Measurements from ENCODE around the gene CAMTA1.

CAMTA1 gene

DNA sequence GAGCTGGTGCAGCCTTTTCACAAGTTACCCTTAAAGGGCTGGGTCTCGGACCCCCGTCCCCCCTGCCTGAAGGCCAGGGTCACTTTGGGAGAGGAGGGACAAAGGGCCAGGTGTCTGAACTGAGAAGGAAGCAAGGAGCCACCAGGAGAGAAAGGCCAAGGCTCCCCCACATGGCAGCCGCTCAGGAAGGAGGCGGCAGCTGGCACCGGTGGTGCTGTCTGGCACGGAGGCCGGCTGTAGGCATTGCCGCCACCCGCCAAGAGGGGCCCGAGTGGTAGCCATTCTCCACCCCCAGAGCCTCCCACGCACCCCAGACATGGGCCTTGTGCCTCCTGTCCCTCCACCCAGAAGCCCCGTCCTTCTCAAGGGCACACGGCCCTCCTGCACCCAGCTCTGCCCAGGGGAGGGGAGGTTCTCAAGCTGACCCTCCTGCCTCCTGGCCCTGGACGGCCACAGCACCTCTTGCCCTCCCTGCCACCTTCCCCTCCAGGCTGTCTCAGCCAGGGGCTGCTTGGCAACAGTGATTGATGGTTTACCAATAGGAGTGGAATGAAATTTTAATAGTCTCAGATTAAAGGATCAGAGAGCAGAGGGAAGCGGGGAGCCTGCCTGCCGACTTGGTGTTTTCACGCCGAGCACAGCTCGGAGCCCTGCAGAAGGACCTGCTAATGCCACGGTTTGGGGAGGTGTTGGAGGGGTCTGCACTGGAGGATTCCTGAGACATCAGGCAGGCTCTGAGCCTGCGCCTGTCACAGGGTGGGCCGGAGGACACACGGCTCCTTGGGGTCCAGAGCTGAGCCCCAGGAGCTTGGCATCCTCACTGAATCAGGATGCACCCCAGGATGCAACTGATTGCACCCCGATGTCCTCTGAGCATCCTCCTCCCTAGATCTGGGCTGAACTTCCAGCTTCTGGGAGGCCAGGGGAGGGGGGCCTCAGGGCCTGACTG, 773.9 kb downstream of the CAMTA1 start:
- no peaks in the 10 kb centered on the region for H3K4me1 ChIP-seq (ENCODE audit: control insufficient read depth in 5 of 5, insufficient read depth in 5 of 5, low read length in 5 of 5)
- H3K9me3 ChIP-seq (ENCODE audit: control insufficient read depth in 5 of 5, low read length in 5 of 5), result peaks cover 0 to 4% (median 3%) of the 10 kb centered on the region in 5 donors
- H3K36me3 ChIP-seq (ENCODE audit: control insufficient read depth in 5 of 5, insufficient read depth in 5 of 5, low read length in 5 of 5), result no peaks in the 10 kb centered on the region
- peaks cover 0 to 16% (median 7%) of the 10 kb centered on the region in 5 donors for H3K27me3 ChIP-seq (ENCODE audit: control insufficient read depth in 5 of 5, insufficient read depth in 4 of 5, low read length in 5 of 5)
- no peak overlapping the region for H3K4me3 ChIP-seq (ENCODE audit: low read depth in 1 of 5, low read length in 5 of 5)
- H3K9ac ChIP-seq (ENCODE audit: low read length in 5 of 5), result no peak overlapping the region
- no peak overlapping the region for H3K27ac ChIP-seq (ENCODE audit: low read depth, low read length)

DNA sequence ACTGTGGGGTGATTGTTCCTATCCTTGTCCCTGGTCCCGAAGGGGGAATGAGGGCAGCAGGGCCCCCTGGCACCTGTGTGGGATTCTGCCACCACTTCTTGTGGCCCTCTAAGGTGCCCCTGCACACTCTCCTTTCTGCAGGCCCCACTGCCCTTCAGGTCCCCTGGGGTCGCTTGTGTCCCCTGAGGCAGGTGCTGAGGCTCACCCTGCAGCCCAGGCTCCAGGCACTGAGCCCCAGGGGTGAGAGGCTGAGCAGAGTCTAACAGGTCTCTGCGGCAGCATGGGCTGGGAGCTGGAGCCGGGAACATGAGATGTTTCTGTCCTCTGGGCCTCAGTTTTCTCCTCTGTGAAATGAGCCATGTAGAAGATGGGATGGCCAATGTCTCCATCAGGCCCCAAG, 774.9 kb downstream of the CAMTA1 start:
- H3K4me1 ChIP-seq (ENCODE audit: control insufficient read depth in 5 of 5, insufficient read depth in 5 of 5, low read length in 5 of 5), result no peaks in the 10 kb centered on the region
- peaks cover 0 to 15% (median 9%) of the 10 kb centered on the region in 5 donors for H3K27me3 ChIP-seq (ENCODE audit: control insufficient read depth in 5 of 5, insufficient read depth in 4 of 5, low read length in 5 of 5)
- H3K9me3 ChIP-seq (ENCODE audit: control insufficient read depth in 5 of 5, low read length in 5 of 5), result no peaks in the 10 kb centered on the region
- H3K4me3 ChIP-seq (ENCODE audit: low read depth in 1 of 5, low read length in 5 of 5), result no peak overlapping the region
- H3K36me3 ChIP-seq (ENCODE audit: control insufficient read depth in 5 of 5, insufficient read depth in 5 of 5, low read length in 5 of 5), result no peaks in the 10 kb centered on the region
- no peak overlapping the region for H3K9ac ChIP-seq (ENCODE audit: low read length in 5 of 5)
- no peak overlapping the region for H3K27ac ChIP-seq (ENCODE audit: low read depth, low read length)

GRCh38 chr1:7560601-7561181, 775.4 kb downstream of the CAMTA1 start:
- no peaks in the 10 kb centered on the region for H3K4me1 ChIP-seq (ENCODE audit: control insufficient read depth in 5 of 5, insufficient read depth in 5 of 5, low read length in 5 of 5)
- H3K27ac ChIP-seq (ENCODE audit: low read depth, low read length), result no peak overlapping the region
- H3K4me3 ChIP-seq (ENCODE audit: low read depth in 1 of 5, low read length in 5 of 5), result no peak overlapping the region
- H3K9me3 ChIP-seq (ENCODE audit: control insufficient read depth in 5 of 5, low read length in 5 of 5), result no peaks in the 10 kb centered on the region
- H3K36me3 ChIP-seq (ENCODE audit: control insufficient read depth in 5 of 5, insufficient read depth in 5 of 5, low read length in 5 of 5), result no peaks in the 10 kb centered on the region
- H3K9ac ChIP-seq (ENCODE audit: low read length in 5 of 5), result no peak overlapping the region
- H3K27me3 ChIP-seq (ENCODE audit: control insufficient read depth in 5 of 5, insufficient read depth in 4 of 5, low read length in 5 of 5), result peaks cover 0 to 14% (median 9%) of the 10 kb centered on the region in 5 donors

GRCh38 chr1:7561331-7561921, 776.2 kb downstream of the CAMTA1 start:
- H3K9ac ChIP-seq (ENCODE audit: low read length in 5 of 5), result no peak overlapping the region
- no peaks in the 10 kb centered on the region for H3K4me1 ChIP-seq (ENCODE audit: control insufficient read depth in 5 of 5, insufficient read depth in 5 of 5, low read length in 5 of 5)
- no peaks in the 10 kb centered on the region for H3K9me3 ChIP-seq (ENCODE audit: control insufficient read depth in 5 of 5, low read length in 5 of 5)
- H3K27me3 ChIP-seq (ENCODE audit: control insufficient read depth in 5 of 5, insufficient read depth in 4 of 5, low read length in 5 of 5), result peaks cover 0 to 8% (median 5%) of the 10 kb centered on the region in 5 donors
- no peak overlapping the region for H3K4me3 ChIP-seq (ENCODE audit: low read depth in 1 of 5, low read length in 5 of 5)
- no peak overlapping the region for H3K27ac ChIP-seq (ENCODE audit: low read depth, low read length)
- H3K36me3 ChIP-seq (ENCODE audit: control insufficient read depth in 5 of 5, insufficient read depth in 5 of 5, low read length in 5 of 5), result no peaks in the 10 kb centered on the region

DNA sequence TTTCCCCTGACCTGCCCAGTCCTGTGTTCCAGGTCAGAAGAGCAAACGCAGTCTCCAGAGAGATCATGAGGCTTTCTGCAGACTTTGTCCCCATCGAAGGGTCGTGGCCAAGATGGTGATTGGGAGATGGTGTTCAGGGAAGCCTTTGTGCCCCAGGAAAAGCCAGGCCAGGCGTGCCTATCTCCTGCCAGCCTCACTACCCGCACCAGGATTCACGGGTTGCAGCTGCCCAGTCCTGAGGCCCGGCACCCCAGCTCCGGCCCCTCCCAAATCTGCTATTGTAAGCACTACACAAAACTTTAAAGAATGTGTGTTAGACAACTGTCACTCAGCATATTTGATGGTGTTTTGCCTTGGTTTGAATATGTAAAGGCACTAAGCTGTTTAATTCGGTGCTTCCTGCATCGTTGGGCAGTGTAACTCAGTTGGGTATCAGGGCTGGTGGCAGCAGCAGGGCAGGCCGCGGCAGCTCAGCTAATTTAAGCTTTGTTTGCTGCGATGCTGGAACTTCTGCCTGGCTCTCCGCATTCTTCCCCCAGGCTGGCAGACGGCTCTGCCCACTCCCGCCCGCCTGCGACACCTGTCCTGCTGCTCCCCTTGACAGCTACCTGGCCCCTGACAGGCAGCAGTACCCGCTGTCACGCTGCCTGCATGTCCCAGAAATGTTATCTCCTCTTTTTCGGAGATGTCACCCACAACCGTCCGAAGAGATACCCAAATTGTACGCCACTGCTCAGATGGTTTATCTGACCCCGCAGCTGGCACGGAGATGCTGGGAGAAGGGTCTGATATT, 776.9 kb downstream of the CAMTA1 start:
- H3K4me1 ChIP-seq (ENCODE audit: control insufficient read depth in 5 of 5, insufficient read depth in 5 of 5, low read length in 5 of 5), result no peaks in the 10 kb centered on the region
- no peak overlapping the region for H3K4me3 ChIP-seq (ENCODE audit: low read depth in 1 of 5, low read length in 5 of 5)
- H3K27ac ChIP-seq (ENCODE audit: low read depth, low read length), result no peak overlapping the region
- no peaks in the 10 kb centered on the region for H3K36me3 ChIP-seq (ENCODE audit: control insufficient read depth in 5 of 5, insufficient read depth in 5 of 5, low read length in 5 of 5)
- no peak overlapping the region for H3K9ac ChIP-seq (ENCODE audit: low read length in 5 of 5)
- peaks cover 0 to 7% (median 0%) of the 10 kb centered on the region in 5 donors for H3K27me3 ChIP-seq (ENCODE audit: control insufficient read depth in 5 of 5, insufficient read depth in 4 of 5, low read length in 5 of 5)
- H3K9me3 ChIP-seq (ENCODE audit: control insufficient read depth in 5 of 5, low read length in 5 of 5), result no peaks in the 10 kb centered on the region

- Histone ChIP-seq H3K9me3 (ENCODE audit: control insufficient read depth in 5 of 5, low read length in 5 of 5) (peaks cover 0 to under 1% (median 0%) of the 10 kb centered on the region in 5 donors), H3K9ac (ENCODE audit: low read length in 5 of 5) (no peak overlapping the region), H3K27ac (ENCODE audit: low read depth, low read length) (no peak overlapping the region), H3K4me1 (ENCODE audit: control insufficient read depth in 5 of 5, insufficient read depth in 5 of 5, low read length in 5 of 5) (no peaks in the 10 kb centered on the region), H3K4me3 (ENCODE audit: low read depth in 1 of 5, low read length in 5 of 5) (no peak overlapping the region), H3K27me3 (ENCODE audit: control insufficient read depth in 5 of 5, insufficient read depth in 4 of 5, low read length in 5 of 5) (peaks cover 0 to 7% (median 0%) of the 10 kb centered on the region in 5 donors), H3K36me3 (ENCODE audit: control insufficient read depth in 5 of 5, insufficient read depth in 5 of 5, low read length in 5 of 5) (no peaks in the 10 kb centered on the region)
These were observed 777.7 kb downstream of the CAMTA1 start for GRCh38 chr1:7562729-7563605.

- Histone ChIP-seq H3K9me3 (ENCODE audit: control insufficient read depth in 5 of 5, low read length in 5 of 5) (peaks cover 0 to 12% (median 0%) of the 10 kb centered on the region in 5 donors), H3K4me1 (ENCODE audit: control insufficient read depth in 5 of 5, insufficient read depth in 5 of 5, low read length in 5 of 5) (no peaks in the 10 kb centered on the region), H3K27me3 (ENCODE audit: control insufficient read depth in 5 of 5, insufficient read depth in 4 of 5, low read length in 5 of 5) (peaks cover 0 to 7% (median 0%) of the 10 kb centered on the region in 5 donors), H3K27ac (ENCODE audit: low read depth, low read length) (no peak overlapping the region), H3K36me3 (ENCODE audit: control insufficient read depth in 5 of 5, insufficient read depth in 5 of 5, low read length in 5 of 5) (no peaks in the 10 kb centered on the region), H3K4me3 (ENCODE audit: low read depth in 1 of 5, low read length in 5 of 5) (no peak overlapping the region), H3K9ac (ENCODE audit: low read length in 5 of 5) (no peak overlapping the region)
These were observed 778.9 kb downstream of the CAMTA1 start for GRCh38 chr1:7564137-7564536.

- Histone ChIP-seq H3K4me3 (ENCODE audit: low read depth in 1 of 5, low read length in 5 of 5) (no peak overlapping the region), H3K36me3 (ENCODE audit: control insufficient read depth in 5 of 5, insufficient read depth in 5 of 5, low read length in 5 of 5) (no peaks in the 10 kb centered on the region), H3K9ac (ENCODE audit: low read length in 5 of 5) (no peak overlapping the region), H3K9me3 (ENCODE audit: control insufficient read depth in 5 of 5, low read length in 5 of 5) (peaks cover 0 to 14% (median 0%) of the 10 kb centered on the region in 5 donors), H3K27ac (ENCODE audit: low read depth, low read length) (no peak overlapping the region), H3K27me3 (ENCODE audit: control insufficient read depth in 5 of 5, insufficient read depth in 4 of 5, low read length in 5 of 5) (peaks cover 0 to 6% (median 0%) of the 10 kb centered on the region in 5 donors), H3K4me1 (ENCODE audit: control insufficient read depth in 5 of 5, insufficient read depth in 5 of 5, low read length in 5 of 5) (no peaks in the 10 kb centered on the region)
These were observed 780.0 kb downstream of the CAMTA1 start for GRCh38 chr1:7565099-7565750.

Measured in subcutaneous abdominal adipose tissue (tissue), 5 donors.